AG10803 (cell line): ENCODE data around the gene MRPL9.
A peak's percentile ranks its signal among the peaks of the same experiment; 100 is the strongest.

Experiments used
- DNase-seq: peaks from one replicate; pipeline ENCODE4 v3.0.0; 2010; ENCODE audit warnings: low read depth
- H3K4me3 ChIP-seq: 2 replicates; pipeline ENCODE4 v1.5.1; 2011; ENCODE audit warnings: mild to moderate bottlenecking, low read length, control low read depth
- CTCF ChIP-seq: conservative IDR thresholded peaks from 2 replicates; pipeline ENCODE4 v1.5.1; 2011; ENCODE audit warnings: mild to moderate bottlenecking, low read length, control low read depth, inconsistent platforms

The MRPL9 gene

GRCh38 chr1:151762941-151763921 is at the start of gene MRPL9:
Gene MRPL9, minus strand, starts transcription at chr1:151763496. Its CDS starts 17 bp downstream, at chr1:151763479.
- H3K4me3 ChIP-seq = peak within 1 kb of the TSS; percentile 84
- no peak for TF ChIP-seq CTCF
- DNase-seq = peak; percentile 74

DNA sequence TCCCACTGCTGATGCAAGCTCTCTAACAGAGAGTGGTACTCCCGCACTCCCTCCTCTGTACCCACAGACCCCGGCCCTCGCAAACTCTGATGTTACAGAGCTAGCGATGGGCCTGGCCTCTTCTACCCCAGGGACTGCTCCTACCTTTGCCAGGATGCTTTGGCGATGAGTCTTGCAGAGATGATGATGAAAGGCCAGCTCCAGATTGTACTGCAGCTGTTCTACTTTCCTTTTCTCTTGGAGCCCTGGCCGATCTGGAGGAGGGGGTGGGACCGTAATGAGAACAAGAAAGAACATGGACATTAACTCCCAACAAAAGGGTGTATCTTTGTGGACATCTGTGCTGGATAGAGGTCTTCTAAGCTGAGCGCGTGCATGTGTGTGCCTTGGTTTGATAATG is 47.9 kb upstream of the MRPL9 start:
- H3K4me3 ChIP-seq = no peak overlapping the region
- peak; percentile 30 for DNase-seq
- no peak for TF ChIP-seq CTCF

DNA sequence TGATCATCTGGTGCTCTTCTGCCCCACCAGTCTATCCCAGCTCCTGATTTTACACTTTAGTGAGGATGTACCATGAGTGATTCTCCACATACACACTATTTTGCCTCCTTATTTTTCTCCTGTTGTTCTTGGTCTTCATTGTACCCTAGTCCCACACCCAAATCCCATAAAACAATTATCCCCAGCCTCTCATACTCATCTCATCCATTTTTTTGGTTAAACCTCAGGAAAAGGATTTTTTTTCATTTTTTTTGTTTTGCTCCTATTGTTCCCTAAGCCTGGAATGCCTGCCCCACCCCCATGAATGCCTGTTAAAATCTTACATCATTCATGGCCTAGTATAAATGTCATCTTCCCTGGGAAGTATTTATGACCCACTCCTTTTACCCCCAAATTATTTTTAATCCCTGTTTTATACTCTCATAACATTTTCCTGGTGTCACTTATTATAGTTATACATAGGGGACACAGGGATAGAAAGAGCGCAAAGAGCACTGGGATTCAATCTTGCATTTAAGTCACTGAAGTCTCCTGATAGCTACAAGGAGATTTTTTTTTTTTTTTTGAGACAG is 46.8 kb upstream of the MRPL9 start:
- no peak for DNase-seq
- no peak overlapping the region for H3K4me3 ChIP-seq
- TF ChIP-seq CTCF = no peak

DNA sequence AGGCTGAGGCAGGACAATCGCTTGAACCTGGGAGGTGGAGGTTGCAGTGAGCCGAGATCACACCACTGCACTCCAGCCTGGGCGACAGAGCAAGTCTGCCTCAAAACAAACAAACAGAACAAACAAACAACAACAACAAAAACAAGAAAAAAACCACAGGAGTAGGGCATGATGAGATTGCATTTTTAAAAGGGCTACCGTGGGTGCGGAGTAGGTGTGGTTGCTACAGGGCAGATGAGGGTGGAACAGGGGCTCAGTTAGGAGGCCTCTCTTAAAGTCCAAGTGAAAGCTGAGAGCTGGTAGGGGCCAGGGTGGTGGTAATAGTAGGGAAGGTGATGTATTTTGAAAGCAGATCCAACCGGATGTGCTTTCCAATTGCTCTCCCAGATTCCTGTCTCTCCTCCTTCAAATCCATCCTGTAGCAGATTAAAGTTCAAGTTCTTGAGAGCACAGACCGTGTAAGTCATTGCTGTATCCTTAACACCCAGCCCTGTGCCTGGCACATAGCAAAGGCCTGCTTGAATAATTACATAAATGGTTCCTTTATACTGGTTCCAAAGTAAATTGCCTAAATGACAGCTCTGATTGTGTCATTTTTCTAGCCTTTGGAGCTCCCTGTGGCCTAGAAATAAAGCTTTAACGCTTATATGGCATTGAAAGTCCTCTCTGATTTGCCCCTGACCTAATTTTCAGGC is 46.1 kb upstream of the MRPL9 start:
- H3K4me3 ChIP-seq = no peak overlapping the region
- TF ChIP-seq CTCF = no peak
- no peak for DNase-seq

- no peak overlapping the region for H3K4me3 ChIP-seq
- DNase-seq = no peak
- TF ChIP-seq CTCF = no peak
Measured at GRCh38 chr1:151807766-151808165, 44.5 kb upstream of the MRPL9 start.

GRCh38 chr1:151807131-151807530 is 43.8 kb upstream of the MRPL9 start:
- DNase-seq = no peak
- H3K4me3 ChIP-seq = no peak overlapping the region
- no peak for TF ChIP-seq CTCF
